AG04449 (cell line): ENCODE data around the gene MGRN1.

ENCODE experiments used
- CTCF ChIA-PET: fragments of 350-600 bp; formaldehyde crosslinking; extraction: SDS; loops from one replicate; lab custom pipeline; 2021; ENCODE audit warnings: antibody characterized with exemption; lab: Yijun Ruan, JAX
- POLR2A ChIA-PET: fragments of 400-600, 350-600 bp; formaldehyde crosslinking; extraction: SDS; loops from one replicate; lab custom pipeline; 2020; ENCODE audit warnings: antibody characterized with exemption, inconsistent platforms; lab: Yijun Ruan, JAX
- DNase-seq: peaks from one replicate; pipeline ENCODE4 v3.0.0-alpha.2; 2010; ENCODE audit warnings: low read depth, low spot score
- H3K4me3 ChIP-seq: 2 replicates; pipeline ENCODE4 v1.5.1; 2011; ENCODE audit warnings: low read depth, mild to moderate bottlenecking, control low read depth, low read length
- CTCF ChIP-seq: IDR thresholded peaks from one replicate; pipeline ENCODE4 v1.5.1; 2011; ENCODE audit warnings: mild to moderate bottlenecking, moderate library complexity, low read length, control low read depth, inconsistent platforms; ENCODE audit not compliant: insufficient read depth; ENCODE audit errors: missing control alignments

Gene MGRN1

DNA sequence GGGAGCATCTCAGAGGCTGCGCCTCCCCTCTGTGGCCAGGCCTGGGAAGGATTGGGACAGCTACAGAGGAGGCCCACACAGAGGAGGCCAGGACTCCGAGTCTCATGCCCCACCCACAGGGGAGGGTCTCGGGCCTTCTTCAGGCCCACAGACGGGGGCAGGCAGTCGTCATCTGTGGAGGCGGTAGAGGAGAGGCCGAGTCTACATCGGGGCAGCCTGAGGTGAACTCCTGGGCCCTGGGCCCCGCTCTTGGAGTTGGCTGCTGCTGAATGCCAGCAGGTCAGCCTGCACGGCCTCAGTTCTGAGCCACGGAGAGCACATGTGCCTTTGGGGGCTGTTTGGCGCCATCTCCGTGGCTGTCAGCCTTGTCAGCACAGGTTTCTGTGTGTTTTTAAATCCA lies 60.7 kb downstream of the MGRN1 start:
- no peak for TF ChIP-seq CTCF
- ChIA-PET CTCF (interaction anchor here (1.4 kb wide), 1 partner anchor 11 kb away, joined by 3 read pairs; no protein-coding TSS in a partner anchor), POLR2A (no interaction called here)
- DNase-seq, result no peak
- no peak overlapping the region for H3K4me3 ChIP-seq

- ChIA-PET CTCF (interaction anchor here (1.4 kb wide), 1 partner anchor 10 kb away, joined by 3 read pairs; no protein-coding TSS in a partner anchor), POLR2A (no interaction called here)
- TF ChIP-seq CTCF, result no peak
These were observed 61.3 kb downstream of the MGRN1 start for GRCh38 chr16:4685776-4686496.

GRCh38 chr16:4686497-4687210 lies 62.0 kb downstream of the MGRN1 start:
- CTCF ChIA-PET, result no interaction called here
- no peak overlapping the region for H3K4me3 ChIP-seq
- no peak for DNase-seq
- POLR2A ChIA-PET, result no interaction called here
- TF ChIP-seq CTCF, result no peak

More at GRCh38 chr16:4685776-4686496, 61.3 kb downstream of the MGRN1 start:
- no peak overlapping the region for H3K4me3 ChIP-seq
- no peak for DNase-seq

- H3K4me3 ChIP-seq, result no peak overlapping the region
- POLR2A ChIA-PET, result no interaction called here
- CTCF ChIA-PET, result no interaction called here
- TF ChIP-seq CTCF, result no peak
- DNase-seq, result no peak
These were observed 62.8 kb downstream of the MGRN1 start for GRCh38 chr16:4687416-4687815.

DNA sequence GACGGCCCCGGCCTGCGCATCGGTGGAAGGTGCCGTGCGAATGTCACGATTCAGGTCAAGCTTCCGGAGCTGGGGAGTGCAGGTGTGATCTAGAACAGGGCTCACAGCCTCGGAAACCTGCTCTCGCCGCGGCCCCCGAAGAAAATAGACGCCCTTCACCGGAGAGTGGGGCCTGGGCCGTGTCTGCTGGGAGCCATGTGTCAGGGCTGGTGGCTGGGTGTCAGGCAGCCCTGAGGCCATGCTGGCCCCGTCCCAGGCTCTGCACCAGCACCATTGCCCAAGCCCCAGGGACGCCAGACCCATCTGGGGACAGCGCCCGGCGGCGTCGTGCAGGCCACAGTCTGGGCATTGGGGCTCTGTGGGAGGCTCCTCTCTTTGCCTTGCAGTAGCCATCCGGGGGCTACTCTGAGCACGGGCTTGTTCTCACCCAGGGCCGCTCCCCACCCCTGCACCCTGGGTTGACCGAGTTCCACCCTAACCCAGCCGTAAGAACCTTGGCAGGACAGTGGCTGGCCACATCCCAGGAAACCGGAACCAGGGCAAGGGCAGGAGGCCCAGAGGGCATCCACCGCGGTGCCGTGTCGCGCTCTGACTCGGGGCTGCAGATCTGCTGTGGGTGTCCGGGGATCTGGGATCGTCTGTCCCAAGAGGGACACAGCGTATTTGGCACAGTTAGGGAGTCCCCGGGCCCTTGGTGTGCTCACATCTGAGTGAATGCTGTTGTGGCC lies 63.5 kb downstream of the MGRN1 start:
- no peak for TF ChIP-seq CTCF
- ChIA-PET POLR2A (no interaction called here), CTCF (no interaction called here)
- H3K4me3 ChIP-seq, result no peak overlapping the region
- DNase-seq, result no peak

DNA sequence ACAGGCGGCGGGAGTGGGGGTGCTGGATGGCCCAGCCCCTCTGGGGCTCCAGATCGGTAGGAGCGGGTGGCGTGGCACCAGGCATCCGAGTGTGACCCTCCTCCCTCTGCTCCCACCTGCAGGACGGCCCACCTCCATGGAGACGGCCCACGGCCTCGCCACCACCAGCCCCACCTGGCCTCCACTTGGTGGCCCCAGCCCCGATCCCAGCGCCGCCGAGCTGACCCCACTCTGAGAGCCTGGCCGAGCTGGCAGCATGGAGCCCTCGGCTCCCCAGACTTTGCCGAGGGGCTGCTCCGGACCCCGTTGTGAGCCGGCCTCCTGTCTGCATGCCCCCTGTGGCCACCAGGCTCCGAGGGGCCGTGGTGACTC lies 64.0 kb downstream of the MGRN1 start:
- ChIA-PET POLR2A (no interaction called here), CTCF (no interaction called here)
- TF ChIP-seq CTCF, result no peak
- no peak for DNase-seq
- no peak overlapping the region for H3K4me3 ChIP-seq
